ENCODE results near the gene SEMA4G.

SEMA4G gene

DNA sequence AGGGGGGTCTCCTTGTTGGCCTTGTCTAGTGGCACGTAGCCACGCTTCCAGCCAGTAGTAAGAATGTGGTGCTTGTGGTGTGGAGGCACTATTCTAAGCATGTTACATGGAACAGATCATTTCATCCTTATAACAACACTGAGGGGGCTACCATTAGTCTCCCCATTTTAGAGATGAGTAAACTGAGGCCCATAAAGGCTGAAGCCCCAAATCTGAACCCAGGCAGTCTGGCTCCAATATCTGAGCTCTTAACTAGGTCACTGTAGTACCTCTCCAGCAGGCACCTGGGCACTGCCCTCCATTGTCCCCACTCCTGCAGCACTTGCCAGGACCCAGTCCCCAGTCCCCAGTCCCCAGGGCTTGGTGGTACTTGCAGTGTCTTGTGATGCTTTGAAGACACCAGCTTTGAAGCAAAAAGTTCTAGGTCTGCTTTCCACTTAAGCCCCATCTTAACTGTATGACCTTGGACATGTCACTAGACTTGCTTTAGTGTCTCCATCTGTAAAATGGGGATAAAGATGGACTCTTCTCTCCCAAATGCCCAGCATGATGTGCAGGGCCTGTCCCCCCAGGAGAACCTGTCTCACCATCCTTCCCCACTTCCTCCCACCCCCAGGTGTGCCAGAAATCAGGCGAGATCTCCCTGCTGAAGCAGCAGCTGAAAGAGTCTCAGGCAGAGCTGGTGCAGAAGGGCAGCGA is 36.7 kb downstream of the SEMA4G start:
- no peak for DNase-seq (ENCODE audit: low read depth in 3 of 3, low spot score in 1 of 3)

DNA sequence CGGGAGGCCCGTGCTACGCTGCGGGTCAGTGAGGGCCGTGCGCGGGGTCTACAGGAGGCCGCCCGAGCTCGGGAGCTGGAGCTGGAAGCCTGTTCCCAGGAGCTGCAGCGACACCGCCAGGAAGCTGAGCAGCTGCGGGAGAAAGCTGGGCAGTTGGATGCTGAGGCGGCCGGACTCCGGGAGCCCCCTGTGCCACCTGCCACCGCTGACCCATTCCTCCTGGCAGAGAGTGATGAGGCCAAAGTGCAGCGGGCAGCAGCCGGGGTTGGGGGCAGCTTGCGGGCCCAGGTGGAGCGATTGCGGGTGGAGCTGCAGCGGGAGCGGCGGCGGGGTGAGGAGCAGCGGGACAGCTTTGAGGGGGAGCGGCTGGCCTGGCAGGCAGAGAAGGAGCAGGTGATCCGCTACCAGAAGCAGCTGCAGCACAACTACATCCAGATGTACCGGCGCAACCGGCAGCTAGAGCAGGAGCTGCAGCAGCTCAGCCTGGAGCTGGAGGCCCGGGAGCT is 37.3 kb downstream of the SEMA4G start:
- no peak for DNase-seq (ENCODE audit: low read depth in 3 of 3, low spot score in 1 of 3)

- no peak for DNase-seq (ENCODE audit: low read depth in 3 of 3, low spot score in 1 of 3)
Observed at GRCh38 chr10:101007099-101007711, 37.9 kb downstream of the SEMA4G start.

GRCh38 chr10:101007915-101008822 is 38.9 kb downstream of the SEMA4G start:
- DNase-seq (ENCODE audit: low read depth in 3 of 3, low spot score in 1 of 3) = no peak

DNA sequence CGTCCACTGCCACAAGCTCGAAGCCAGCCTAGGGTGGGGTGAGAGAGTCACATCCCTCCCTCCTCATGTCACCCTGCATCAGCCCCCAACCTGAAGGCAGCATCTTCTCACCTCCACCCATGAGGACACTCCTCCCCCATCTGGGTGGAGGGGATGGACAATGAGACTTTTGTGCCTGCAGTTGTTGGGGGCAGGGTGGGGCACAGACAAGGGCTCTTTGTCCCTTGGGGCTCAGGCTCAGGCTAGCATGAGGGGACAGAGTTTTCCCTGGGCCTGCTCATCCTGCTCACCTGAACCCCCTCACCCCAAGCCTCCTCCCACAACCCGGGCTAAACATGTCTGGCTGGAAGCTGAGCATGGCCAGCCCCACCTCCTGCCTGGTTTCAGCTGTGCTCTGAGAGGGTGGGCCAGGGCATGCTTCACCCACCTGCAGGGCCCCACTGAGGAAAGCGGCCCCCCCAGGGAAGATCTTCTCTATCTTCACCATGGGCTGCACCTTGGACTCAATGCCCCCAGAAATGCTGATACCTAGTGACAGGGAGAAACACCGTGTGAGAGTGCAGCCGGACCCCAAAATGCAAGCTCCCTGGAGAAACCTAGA is 39.6 kb downstream of the SEMA4G start:
- no peak for DNase-seq (ENCODE audit: low read depth in 3 of 3, low spot score in 1 of 3)

GRCh38 chr10:101010329-101010728 is 41.0 kb downstream of the SEMA4G start:
- DNase-seq (ENCODE audit: low read depth in 3 of 3, low spot score in 1 of 3) = no peak

DNA sequence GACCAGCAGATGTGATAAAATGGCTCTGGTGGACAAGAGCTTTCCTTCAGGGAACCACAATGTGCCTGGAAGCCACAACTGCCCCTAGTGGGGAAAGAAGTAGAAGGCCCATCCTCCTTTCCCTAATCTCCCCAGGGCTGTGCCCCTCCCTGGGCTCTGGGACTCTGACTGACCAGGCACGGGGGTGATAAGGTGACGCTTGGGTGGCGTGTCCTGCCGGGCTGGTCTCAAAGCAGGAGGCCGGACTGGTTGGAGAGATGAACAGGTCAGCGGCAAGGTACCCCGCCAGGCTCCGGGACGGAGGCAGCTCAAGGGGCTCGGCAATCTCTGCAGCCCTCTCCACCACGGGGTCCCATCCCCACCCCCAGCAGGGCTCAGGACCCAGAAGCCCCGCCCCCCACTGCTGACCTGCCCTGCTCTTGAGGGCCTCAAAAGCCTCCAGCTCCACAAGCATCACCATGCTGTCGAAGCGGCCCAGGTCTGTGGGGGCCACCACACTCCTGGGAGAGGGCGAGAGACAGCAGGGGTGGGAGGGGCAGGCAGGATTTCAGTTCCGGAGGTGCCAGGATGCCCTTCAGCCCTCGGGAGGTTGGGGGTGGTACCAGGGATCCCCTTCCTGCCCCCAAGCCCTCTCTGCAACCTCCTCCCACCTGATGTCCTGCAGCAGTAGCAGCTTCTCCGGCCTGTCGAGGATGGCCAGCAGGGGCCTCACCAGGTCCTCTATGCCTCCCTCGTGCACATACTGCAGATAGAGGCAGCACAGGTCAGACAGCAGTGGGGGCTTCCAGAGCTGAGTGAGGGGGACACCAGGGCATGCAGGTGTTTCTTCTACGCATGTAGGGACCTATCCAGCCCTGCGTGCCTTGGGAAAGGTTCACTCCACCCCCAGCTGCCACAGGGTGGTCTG is 42.5 kb downstream of the SEMA4G start:
- no peak for DNase-seq (ENCODE audit: low read depth in 3 of 3, low spot score in 1 of 3)

DNA sequence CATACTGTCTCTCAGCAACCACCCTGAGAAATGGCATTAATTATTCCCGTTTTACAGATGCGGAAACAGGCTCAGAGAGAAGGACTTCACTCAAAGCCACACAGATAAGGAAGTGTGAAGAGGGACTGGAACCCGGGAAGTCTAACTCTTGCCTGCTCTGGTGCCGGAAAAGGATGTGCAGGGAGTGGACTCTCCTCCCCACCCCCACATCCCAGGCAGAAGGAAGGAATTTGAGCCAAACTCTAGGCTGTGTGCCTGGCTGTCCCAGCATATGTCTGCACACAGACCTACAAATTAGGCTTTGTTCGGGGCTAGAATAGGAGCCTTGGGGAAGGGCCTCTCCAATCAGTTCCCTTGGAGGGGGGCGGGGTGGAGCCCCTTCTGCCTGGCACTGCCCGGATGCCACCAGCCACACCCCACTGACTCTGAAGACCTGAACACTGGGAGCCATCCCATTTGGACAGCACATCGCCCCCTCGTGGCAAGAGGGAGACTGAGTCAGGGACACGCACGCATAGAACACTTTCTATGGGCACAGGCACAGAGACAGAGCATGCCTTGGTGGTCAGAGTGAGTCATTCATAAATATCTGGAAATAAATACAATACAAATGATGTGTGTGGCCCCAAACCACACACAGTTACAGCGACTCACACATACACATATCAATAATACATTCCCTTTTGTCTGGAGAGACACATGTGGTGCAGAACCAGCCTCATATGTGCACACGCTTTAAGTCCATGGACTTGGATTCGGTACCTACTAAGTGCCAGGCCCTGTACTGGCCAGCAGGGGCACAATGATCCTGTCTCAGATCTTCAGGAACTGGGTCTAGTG is 43.4 kb downstream of the SEMA4G start:
- peak in 2 of 3 donors; percentile 43 to 63 for DNase-seq (ENCODE audit: low read depth in 3 of 3, low spot score in 1 of 3)

DNA sequence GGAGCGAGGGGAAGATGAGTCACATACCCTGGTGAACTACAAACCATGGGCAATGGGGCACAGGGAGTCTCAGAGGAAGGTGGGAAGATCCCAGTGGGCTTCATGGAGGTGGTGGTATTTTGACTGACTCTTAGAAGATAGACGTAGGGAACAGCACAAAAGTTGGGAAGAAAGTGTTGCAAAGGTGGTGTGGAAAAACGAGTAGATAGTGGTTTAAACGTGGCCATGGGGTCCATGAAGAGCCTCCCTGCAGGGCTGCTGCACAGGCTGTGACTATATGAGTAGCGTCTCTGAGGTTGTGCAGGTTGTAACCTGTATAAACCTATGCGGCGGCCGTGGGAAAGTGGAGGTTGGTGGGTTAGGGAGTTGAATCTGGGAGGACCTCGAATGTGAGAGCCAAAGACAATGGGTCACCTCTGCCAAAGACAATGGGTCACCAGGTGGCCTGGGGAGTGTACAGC is 44.1 kb downstream of the SEMA4G start:
- DNase-seq (ENCODE audit: low read depth in 3 of 3, low spot score in 1 of 3) = no peak

GRCh38 chr10:101014230-101014884 is 45.1 kb downstream of the SEMA4G start:
- peak in 2 of 3 donors; percentile 52 to 66 for DNase-seq (ENCODE audit: low read depth in 3 of 3, low spot score in 1 of 3)

GRCh38 chr10:101014966-101015581 is 45.8 kb downstream of the SEMA4G start:
- DNase-seq (ENCODE audit: low read depth in 3 of 3, low spot score in 1 of 3) = no peak

DNA sequence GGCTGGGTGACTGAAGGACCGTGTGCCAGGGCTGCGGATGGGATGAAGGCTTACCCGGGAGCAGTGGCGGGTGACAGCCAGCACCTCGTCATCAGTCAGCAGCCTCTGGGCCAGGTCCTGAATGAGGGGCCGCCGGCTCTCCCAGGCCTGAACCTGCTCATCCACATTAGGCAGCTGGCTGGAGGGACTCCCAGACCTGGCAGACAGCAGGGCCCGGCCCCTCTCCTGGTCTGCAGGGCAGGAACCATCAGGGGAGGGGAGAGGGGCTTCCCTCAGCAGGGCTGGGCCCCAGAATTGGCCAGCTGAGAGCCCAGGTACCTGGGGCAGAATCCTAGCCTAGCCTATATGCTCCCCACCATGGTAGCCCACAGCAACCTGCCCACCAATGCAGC is 46.3 kb downstream of the SEMA4G start:
- DNase-seq (ENCODE audit: low read depth in 3 of 3, low spot score in 1 of 3) = no peak

DNA sequence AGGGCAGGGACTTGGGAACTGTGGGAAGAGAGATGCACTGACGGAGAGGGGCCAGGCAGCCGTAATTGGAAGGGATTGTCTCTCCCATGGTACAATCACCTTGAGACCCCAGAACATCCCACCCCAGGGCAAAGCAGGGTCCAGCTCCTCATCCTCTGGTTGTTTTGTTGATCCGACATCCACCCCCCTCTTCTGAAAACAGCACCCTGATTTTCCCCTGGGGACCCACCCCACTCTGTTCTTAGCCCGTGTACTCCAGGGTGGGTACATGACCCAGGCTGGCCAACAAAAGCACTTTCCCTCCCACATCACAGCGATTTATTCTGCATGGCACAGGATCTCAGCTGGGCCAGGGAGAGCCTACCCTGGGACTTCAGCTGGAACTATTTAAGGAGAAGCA is 47.5 kb downstream of the SEMA4G start:
- DNase-seq (ENCODE audit: low read depth in 3 of 3, low spot score in 1 of 3) = no peak

- DNase-seq (ENCODE audit: low read depth in 3 of 3, low spot score in 1 of 3) = no peak
Observed at GRCh38 chr10:101018118-101018599, 48.9 kb downstream of the SEMA4G start.

- DNase-seq (ENCODE audit: low read depth in 3 of 3, low spot score in 1 of 3) = peak in 1 of 3 donors; percentile 62
Observed at GRCh38 chr10:101018600-101019439, 49.5 kb downstream of the SEMA4G start.
